A549 (cell line): ENCODE measurements around the gene APBB2. TPM values are rescaled to one million over a fixed set of nuclear protein-coding genes. Genes with fewer than 3 reads are reported as not detected.

ENCODE experiments used
- ATAC-seq, 2 experiments: fragments of 200-7000 bp in 1 of 2; fragments of >200 bp in 1 of 2; cut with Nextera tagmentation in 1 of 2; cut with Tn5 transposase in 1 of 2; 3 replicates each; pipeline versions ENCODE4 v1.8.0 to v1.9.1; 2018 to 2020; ENCODE audit warnings: mild to moderate bottlenecking in 1 of 2, moderate library complexity in 1 of 2
- CTCF ChIA-PET: fragments of 300-600 bp; sonication (Branson Sonifier 250); formaldehyde crosslinking; extraction: SDS; loops from one replicate; lab custom pipeline; 2021; ENCODE audit warnings: antibody characterized with exemption, inconsistent platforms; lab: Yijun Ruan, JAX
- POLR2A ChIA-PET: fragments of 350-600 bp; formaldehyde crosslinking; extraction: SDS; loops from one replicate; lab custom pipeline; 2021; ENCODE audit warnings: antibody characterized with exemption, inconsistent platforms; lab: Yijun Ruan, JAX
- DNase-seq, 2 experiments: peaks; one replicate each; pipeline versions ENCODE4 v3.0.0 to v3.0.0-alpha.2; 2011 to 2016; ENCODE audit warnings: low read depth in 1 of 2, low spot score in 1 of 2
- FAIRE-seq: peaks from 2 replicates; lab custom pipeline; 2011; peaks lifted over from hg19 to GRCh38; lab: Jason Lieb, UNC
- H3K27ac ChIP-seq, 2 experiments: fragments of >200 bp; sonication (Bioruptor Twin); formaldehyde crosslinking; 3 replicates each; pipeline ENCODE4 v1.5.1; 2016 to 2017
- H3K4me1 ChIP-seq: fragments of >200 bp; sonication (Bioruptor Twin); formaldehyde crosslinking; 3 replicates; pipeline ENCODE4 v1.6.1; 2016
- H3K4me2 ChIP-seq: fragments of >200 bp; sonication (Bioruptor Twin); formaldehyde crosslinking; 3 replicates; pipeline ENCODE4 v1.6.1; 2016
- H3K4me3 ChIP-seq: fragments of >200 bp; sonication (Bioruptor Twin); formaldehyde crosslinking; 3 replicates; pipeline ENCODE4 v1.5.1; 2016
- H3K9me3 ChIP-seq: fragments of >200 bp; sonication (Bioruptor Twin); formaldehyde crosslinking; 3 replicates; pipeline ENCODE4 v1.6.1; 2016
- CBX2 ChIP-seq: fragments of 200-600 bp; sonication (generic); IDR thresholded peaks from 2 replicates; pipeline ENCODE4 v1.6.1; 2016; ENCODE audit warnings: low read depth, mild to moderate bottlenecking, borderline replicate concordance
- CEBPB ChIP-seq, 2 experiments: fragments of >200 bp in 1 of 2; sonication (Bioruptor Twin) in 1 of 2; formaldehyde crosslinking in 1 of 2; IDR thresholded peaks; 2 replicates each; pipeline ENCODE4 v1.6.1; 2012 to 2016
- EHF ChIP-seq: fragments of 250-450 bp; sonication (Bioruptor Pico); IDR thresholded peaks from 2 replicates; pipeline ENCODE4 v1.5.0; 2020; ENCODE audit warnings: mild to moderate bottlenecking
- EP300 ChIP-seq, 2 experiments: fragments of >200 bp; sonication (Bioruptor Twin); formaldehyde crosslinking; IDR thresholded peaks; 2 replicates in 1 of 2; 3 replicates in 1 of 2; pipeline ENCODE4 v1.6.1; 2016 to 2017
- FOSB ChIP-seq: fragments of 250-450 bp; sonication (Bioruptor Pico); IDR thresholded peaks from 2 replicates; pipeline ENCODE4 v1.5.0; 2020; ENCODE audit warnings: mild to moderate bottlenecking, moderate library complexity
- JUN ChIP-seq, 2 experiments: fragments of >200 bp; sonication (Bioruptor Twin); formaldehyde crosslinking; IDR thresholded peaks; 2 replicates in 1 of 2; 3 replicates in 1 of 2; pipeline ENCODE4 v1.6.1; 2016 to 2017
- JUNB ChIP-seq: fragments of >200 bp; sonication (Bioruptor Twin); formaldehyde crosslinking; IDR thresholded peaks from 2 replicates; pipeline ENCODE4 v1.6.1; 2016
- MAZ ChIP-seq: fragments of 150-350 bp; IDR thresholded peaks from 2 replicates; pipeline ENCODE4 v1.6.1; 2014; ENCODE audit warnings: antibody characterized with exemption, low read depth, low read length, borderline replicate concordance
- NFE2L2 ChIP-seq: fragments of 150-350 bp; conservative IDR thresholded peaks from 2 replicates; pipeline ENCODE4 v1.6.1; 2014; ENCODE audit warnings: low read length
- NPAS2 ChIP-seq: fragments of 250-450 bp; sonication (Bioruptor Pico); IDR thresholded peaks from 2 replicates; pipeline ENCODE4 v1.8.0; 2022; ENCODE audit warnings: mild to moderate bottlenecking, moderate library complexity, borderline replicate concordance
- NR3C1 ChIP-seq: fragments of >200 bp; sonication (Bioruptor Twin); formaldehyde crosslinking; IDR thresholded peaks from 3 replicates; pipeline ENCODE4 v1.6.1; 2017
- POLR2AphosphoS2 ChIP-seq: conservative IDR thresholded peaks from 2 replicates; pipeline ENCODE4 v1.6.1; 2012; ENCODE audit warnings: low read length, improper control_type of control experiment, inconsistent platforms
- RCOR1 ChIP-seq: fragments of 150-350 bp; IDR thresholded peaks from 2 replicates; pipeline ENCODE4 v1.6.1; 2014; ENCODE audit warnings: antibody characterized with exemption, low read length, low read depth
- RNF2 ChIP-seq: fragments of 200-600 bp; sonication (generic); IDR thresholded peaks from 2 replicates; pipeline ENCODE4 v1.6.1; 2016; ENCODE audit warnings: low read depth, mild to moderate bottlenecking, antibody characterized with exemption, moderate library complexity, borderline replicate concordance
- TFCP2L1 ChIP-seq: fragments of 250-450 bp; sonication (Bioruptor Pico); IDR thresholded peaks from 2 replicates; pipeline ENCODE4 v1.5.0; 2021; ENCODE audit warnings: mild to moderate bottlenecking
- ZC3H11A ChIP-seq: fragments of 450-650 bp; IDR thresholded peaks from 2 replicates; pipeline ENCODE4 v1.6.1; 2014; ENCODE audit warnings: antibody characterized with exemption, mild to moderate bottlenecking
- ZFP36 ChIP-seq: fragments of 450-650 bp; IDR thresholded peaks from 2 replicates; pipeline ENCODE4 v1.6.1; 2014; ENCODE audit warnings: borderline replicate concordance; ENCODE audit not compliant: partially characterized antibody
- WGBS: methylation state at CpG from one replicate; pipeline ENCODE4 v1.1.6; 2017; ENCODE audit errors: missing lambda C conversion rate; 5-methylcytosine and 5-hydroxymethylcytosine counted together
- polyA plus RNA-seq, 4 experiments: library from polyadenylated mRNA; depleted of rRNA in 3 of 4; stranded (reverse); fragments of >200 nt; fragmentation: RNase III in 1 of 4; extraction: RNeasy Plus Mini Kit Qiagen cat#74134 plus additional on column Dnase treatment in 1 of 4; gene quantifications; 2 replicates in 3 of 4; 3 replicates in 1 of 4; pipeline ENCODE4 v1.2.3, GENCODE V29; 2011 to 2017
- TF ChIP-seq, protein P1 (sequence below): IDR thresholded peaks from 2 replicates; pipeline ENCODE4 v1.6.1; 2012
- TF ChIP-seq, protein P2 (sequence below): fragments of >200 bp; sonication (Bioruptor Twin); formaldehyde crosslinking; IDR thresholded peaks from 3 replicates; pipeline ENCODE4 v1.6.1; 2016
- TF ChIP-seq, protein P3 (sequence below): fragments of 200-600 bp; sonication (generic); IDR thresholded peaks from 2 replicates; pipeline ENCODE4 v1.6.1; 2016; ENCODE audit warnings: antibody characterized with exemption, mild to moderate bottlenecking, moderate library complexity

APBB2 gene
- polyA plus RNA-seq, 2 of the 4 experiments (the other 2 are of a cell fraction) = 8.3 to 31.9 TPM

DNA sequence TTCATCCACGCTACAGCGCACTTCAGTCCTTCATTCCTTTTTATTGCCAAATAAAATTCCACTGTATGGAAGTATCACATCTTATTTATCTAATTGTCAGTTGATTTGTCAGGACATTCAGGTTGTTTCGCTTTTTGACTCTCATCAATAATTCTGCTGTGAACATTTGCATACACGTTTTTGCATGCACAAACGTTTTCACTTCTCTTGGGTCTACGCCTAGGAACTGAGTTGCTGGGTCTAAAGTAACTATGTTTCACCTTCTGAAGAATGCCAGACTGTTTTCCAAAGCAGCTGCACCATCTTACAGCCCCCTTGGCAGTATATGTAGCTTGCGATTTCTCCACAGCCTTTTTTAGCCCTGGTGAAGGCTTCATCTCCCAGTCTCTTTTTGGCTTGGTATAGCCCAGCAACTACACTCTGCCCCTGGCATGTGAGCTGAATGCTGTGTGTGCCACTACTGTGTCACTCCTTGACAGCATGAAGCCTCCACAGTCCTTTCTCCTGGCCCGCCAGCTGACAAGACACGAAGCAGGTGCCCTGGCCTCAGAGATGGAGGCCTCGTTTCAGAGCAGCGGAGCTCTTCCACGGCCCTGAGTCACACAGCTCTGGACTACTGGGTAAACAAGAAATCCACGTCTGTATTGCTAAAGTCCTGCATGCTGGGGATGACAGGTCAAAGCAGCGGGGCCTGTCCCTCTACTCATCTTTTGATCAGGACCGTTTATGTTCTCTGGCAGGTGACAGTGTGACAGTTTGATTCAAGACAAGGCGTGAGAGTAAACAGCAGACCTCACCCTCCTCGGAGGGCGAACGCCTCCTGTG lies 389.1 kb downstream of the APBB2 start:
- DNase-seq (no peak), ATAC-seq (no peak), FAIRE-seq (no peak)
- no peak overlapping the region for H3K4me2 ChIP-seq
- no peak overlapping the region for H3K4me3 ChIP-seq
- TF ChIP-seq NFE2L2 (no peak), POLR2AphosphoS2 (no peak), ZFP36 (no peak), ZC3H11A (no peak), FOSB (CRISPR knock-in tag) (no peak), CEBPB (IDR thresholded peaks at IDR 0.05) (no peak), MAZ (no peak), JUN (IDR thresholded peaks at IDR 0.05) (no peak), NR3C1 (no peak), EP300 (IDR thresholded peaks at IDR 0.05) (no peak), JUNB (no peak), CBX2 (no peak), EHF (CRISPR knock-in tag) (no peak), RCOR1 (no peak), RNF2 (no peak), TFCP2L1 (CRISPR knock-in tag) (no peak)
- TF ChIP-seq, protein P1, sequence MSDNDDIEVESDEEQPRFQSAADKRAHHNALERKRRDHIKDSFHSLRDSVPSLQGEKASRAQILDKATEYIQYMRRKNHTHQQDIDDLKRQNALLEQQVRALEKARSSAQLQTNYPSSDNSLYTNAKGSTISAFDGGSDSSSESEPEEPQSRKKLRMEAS = no peak
- TF ChIP-seq, protein P2, sequence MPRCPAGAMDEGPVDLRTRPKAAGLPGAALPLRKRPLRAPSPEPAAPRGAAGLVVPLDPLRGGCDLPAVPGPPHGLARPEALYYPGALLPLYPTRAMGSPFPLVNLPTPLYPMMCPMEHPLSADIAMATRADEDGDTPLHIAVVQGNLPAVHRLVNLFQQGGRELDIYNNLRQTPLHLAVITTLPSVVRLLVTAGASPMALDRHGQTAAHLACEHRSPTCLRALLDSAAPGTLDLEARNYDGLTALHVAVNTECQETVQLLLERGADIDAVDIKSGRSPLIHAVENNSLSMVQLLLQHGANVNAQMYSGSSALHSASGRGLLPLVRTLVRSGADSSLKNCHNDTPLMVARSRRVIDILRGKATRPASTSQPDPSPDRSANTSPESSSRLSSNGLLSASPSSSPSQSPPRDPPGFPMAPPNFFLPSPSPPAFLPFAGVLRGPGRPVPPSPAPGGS = no peak
- TF ChIP-seq, protein P3, sequence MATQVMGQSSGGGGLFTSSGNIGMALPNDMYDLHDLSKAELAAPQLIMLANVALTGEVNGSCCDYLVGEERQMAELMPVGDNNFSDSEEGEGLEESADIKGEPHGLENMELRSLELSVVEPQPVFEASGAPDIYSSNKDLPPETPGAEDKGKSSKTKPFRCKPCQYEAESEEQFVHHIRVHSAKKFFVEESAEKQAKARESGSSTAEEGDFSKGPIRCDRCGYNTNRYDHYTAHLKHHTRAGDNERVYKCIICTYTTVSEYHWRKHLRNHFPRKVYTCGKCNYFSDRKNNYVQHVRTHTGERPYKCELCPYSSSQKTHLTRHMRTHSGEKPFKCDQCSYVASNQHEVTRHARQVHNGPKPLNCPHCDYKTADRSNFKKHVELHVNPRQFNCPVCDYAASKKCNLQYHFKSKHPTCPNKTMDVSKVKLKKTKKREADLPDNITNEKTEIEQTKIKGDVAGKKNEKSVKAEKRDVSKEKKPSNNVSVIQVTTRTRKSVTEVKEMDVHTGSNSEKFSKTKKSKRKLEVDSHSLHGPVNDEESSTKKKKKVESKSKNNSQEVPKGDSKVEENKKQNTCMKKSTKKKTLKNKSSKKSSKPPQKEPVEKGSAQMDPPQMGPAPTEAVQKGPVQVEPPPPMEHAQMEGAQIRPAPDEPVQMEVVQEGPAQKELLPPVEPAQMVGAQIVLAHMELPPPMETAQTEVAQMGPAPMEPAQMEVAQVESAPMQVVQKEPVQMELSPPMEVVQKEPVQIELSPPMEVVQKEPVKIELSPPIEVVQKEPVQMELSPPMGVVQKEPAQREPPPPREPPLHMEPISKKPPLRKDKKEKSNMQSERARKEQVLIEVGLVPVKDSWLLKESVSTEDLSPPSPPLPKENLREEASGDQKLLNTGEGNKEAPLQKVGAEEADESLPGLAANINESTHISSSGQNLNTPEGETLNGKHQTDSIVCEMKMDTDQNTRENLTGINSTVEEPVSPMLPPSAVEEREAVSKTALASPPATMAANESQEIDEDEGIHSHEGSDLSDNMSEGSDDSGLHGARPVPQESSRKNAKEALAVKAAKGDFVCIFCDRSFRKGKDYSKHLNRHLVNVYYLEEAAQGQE = no peak
- no peak overlapping the region for H3K27ac ChIP-seq
- no peaks in the 10 kb centered on the region for H3K9me3 ChIP-seq
- H3K4me1 ChIP-seq = no peaks in the 10 kb centered on the region
- POLR2A ChIA-PET = no interaction called here
- CTCF ChIA-PET = interaction anchor here (0.6 to 2.3 kb wide), 3 partner anchors 15 to 66 kb away, joined by 3 to 9 read pairs (median 5); no protein-coding TSS in a partner anchor
- 85% methylated on average over 17 of the region's 19 CpGs for WGBS

DNA sequence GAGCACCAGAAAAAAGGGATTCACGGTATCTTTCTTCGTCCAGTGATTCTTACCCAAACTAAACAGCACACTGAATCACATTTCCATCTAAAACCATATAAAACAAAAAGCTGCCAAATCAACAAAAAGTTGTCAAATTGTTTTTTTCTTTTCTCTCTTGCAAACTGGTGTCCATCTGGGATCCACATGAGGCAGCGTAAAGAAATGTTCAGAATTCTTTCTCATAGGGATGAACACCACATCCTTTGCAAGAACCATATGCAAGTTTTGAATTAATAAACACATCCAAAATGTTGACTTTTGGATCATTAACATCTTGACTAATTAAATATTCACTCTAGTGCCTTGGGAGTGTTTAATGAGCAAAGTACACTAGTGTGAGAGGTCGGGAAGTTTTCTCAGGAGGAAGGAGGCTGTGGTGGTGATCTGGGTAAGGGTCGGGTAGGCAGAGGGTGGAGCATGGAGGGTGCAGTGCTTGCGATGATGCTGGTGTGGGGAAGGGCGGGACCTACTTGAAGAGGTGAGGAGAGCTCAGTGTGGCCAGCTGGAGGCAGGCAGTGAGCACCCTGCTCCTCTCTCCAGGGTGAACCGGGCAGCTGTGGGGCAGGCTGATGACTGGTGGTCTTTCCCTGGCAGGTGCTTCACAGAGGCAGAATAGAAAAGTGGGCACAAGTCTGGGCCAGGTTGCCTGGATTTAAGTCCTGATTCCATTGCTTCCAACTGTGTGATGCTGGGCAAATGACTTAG lies 391.7 kb downstream of the APBB2 start:
- no peak for FAIRE-seq
- DNase-seq = no peak
- TF ChIP-seq NPAS2 = no peak
- TF ChIP-seq JUN (IDR thresholded peaks at IDR 0.05) = no peak
- Histone ChIP-seq H3K9me3 (no peaks in the 10 kb centered on the region), H3K4me3 (no peak overlapping the region), H3K4me2 (no peak overlapping the region), H3K27ac (no peak overlapping the region), H3K4me1 (no peaks in the 10 kb centered on the region)
- no peak for ATAC-seq
- ChIA-PET CTCF (interaction anchor here (1.0 kb wide), 1 partner anchor 18 kb away, joined by 3 read pairs; no protein-coding TSS in a partner anchor), POLR2A (no interaction called here)
- WGBS = 83% methylated on average over 8 of the region's 8 CpGs
